ENCODE results near the gene FUT9.

The FUT9 gene

DNA sequence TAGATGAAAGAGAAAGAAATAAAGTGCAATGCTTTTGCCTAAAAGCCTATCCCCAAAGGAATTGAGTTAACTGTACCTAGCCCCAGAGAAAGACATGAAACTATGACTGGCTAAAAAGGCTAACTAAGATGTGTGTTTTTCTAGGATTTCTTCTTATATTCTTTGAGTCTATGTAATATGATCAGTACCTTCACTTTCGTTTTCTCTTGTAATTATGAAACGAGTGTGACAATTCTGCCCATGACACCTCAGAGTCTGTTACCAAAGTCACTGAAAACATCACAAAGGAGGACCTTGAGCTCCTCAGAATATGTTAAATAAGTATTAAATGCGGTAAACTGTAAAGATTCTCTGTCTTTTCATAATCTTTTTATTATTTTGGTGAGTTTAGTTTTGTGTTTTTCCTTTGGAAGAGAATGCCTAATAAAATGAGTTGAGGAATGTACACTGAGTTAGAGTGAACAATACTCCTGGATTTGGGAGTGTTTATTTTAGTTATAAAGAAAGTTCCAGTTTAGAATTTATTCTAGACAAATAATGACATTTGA lies 141.3 kb downstream of the FUT9 start:
- no peak overlapping the region for H3K4me3 ChIP-seq
- TF ChIP-seq Cebpa-rat (IDR thresholded peaks at IDR 0.05) = no peak
- no peaks in the 10 kb centered on the region for H3K36me3 ChIP-seq
- no peak overlapping the region for H3K4me2 ChIP-seq
- no peak overlapping the region for H3K27ac ChIP-seq
- H3K4me1 ChIP-seq = no peaks in the 10 kb centered on the region
- no peaks in the 10 kb centered on the region for H3K9me3 ChIP-seq
- H3K27me3 ChIP-seq = no peaks in the 10 kb centered on the region
- no peak overlapping the region for H3K9ac ChIP-seq
- no peaks in the 10 kb centered on the region for H4K20me1 ChIP-seq

GRCh38 chr6:96162711-96163120 lies 146.9 kb downstream of the FUT9 start:
- Histone ChIP-seq H3K27ac (no peak overlapping the region), H3K4me2 (no peak overlapping the region), H3K4me1 (no peaks in the 10 kb centered on the region), H3K4me3 (no peak overlapping the region), H4K20me1 (no peaks in the 10 kb centered on the region), H3K36me3 (no peaks in the 10 kb centered on the region), H3K9me3 (no peaks in the 10 kb centered on the region), H3K9ac (no peak overlapping the region), H3K27me3 (no peaks in the 10 kb centered on the region)
- no peak for TF ChIP-seq Cebpa-rat (IDR thresholded peaks at IDR 0.05)

DNA sequence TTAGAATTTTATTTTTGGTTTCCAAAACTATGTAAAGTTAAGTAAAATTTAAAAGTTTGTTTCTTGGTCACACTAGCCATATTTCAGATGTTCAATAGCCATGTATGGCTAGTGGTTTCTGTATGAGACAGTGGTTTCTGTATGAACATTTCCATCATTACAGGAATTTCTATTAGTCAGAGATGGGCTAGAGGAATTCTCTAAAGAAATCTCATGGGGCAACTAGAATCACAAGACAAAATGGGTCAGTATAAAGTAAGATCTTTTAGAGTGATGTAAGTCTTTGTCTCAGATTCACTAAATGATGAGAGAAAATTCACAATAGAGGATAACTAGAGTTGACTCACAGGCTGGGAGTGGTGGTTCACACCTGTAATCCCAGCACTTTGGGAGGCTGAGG lies 149.0 kb downstream of the FUT9 start:
- H3K27me3 ChIP-seq = no peaks in the 10 kb centered on the region
- no peaks in the 10 kb centered on the region for H4K20me1 ChIP-seq
- H3K9ac ChIP-seq = no peak overlapping the region
- no peaks in the 10 kb centered on the region for H3K4me1 ChIP-seq
- H3K9me3 ChIP-seq = no peaks in the 10 kb centered on the region
- no peak overlapping the region for H3K27ac ChIP-seq
- no peaks in the 10 kb centered on the region for H3K36me3 ChIP-seq
- H3K4me3 ChIP-seq = no peak overlapping the region
- no peak overlapping the region for H3K4me2 ChIP-seq
- TF ChIP-seq Cebpa-rat (IDR thresholded peaks at IDR 0.05) = no peak

GRCh38 chr6:96171112-96171511 lies 155.3 kb downstream of the FUT9 start:
- no peak for TF ChIP-seq Cebpa-rat (IDR thresholded peaks at IDR 0.05)
- no peaks in the 10 kb centered on the region for H4K20me1 ChIP-seq
- H3K4me1 ChIP-seq = no peaks in the 10 kb centered on the region
- H3K27me3 ChIP-seq = no peaks in the 10 kb centered on the region
- no peaks in the 10 kb centered on the region for H3K9me3 ChIP-seq
- no peaks in the 10 kb centered on the region for H3K36me3 ChIP-seq
- no peak overlapping the region for H3K27ac ChIP-seq
- no peak overlapping the region for H3K4me3 ChIP-seq
- H3K4me2 ChIP-seq = no peak overlapping the region
- H3K9ac ChIP-seq = no peak overlapping the region

- Histone ChIP-seq H3K9me3 (no peaks in the 10 kb centered on the region), H3K27me3 (no peaks in the 10 kb centered on the region), H3K27ac (no peak overlapping the region), H3K4me3 (no peak overlapping the region), H3K9ac (no peak overlapping the region), H3K4me2 (no peak overlapping the region), H3K4me1 (no peaks in the 10 kb centered on the region), H3K36me3 (no peaks in the 10 kb centered on the region), H4K20me1 (no peaks in the 10 kb centered on the region)
- no peak for TF ChIP-seq Cebpa-rat (IDR thresholded peaks at IDR 0.05)
Measured at GRCh38 chr6:96184798-96185197, 169.0 kb downstream of the FUT9 start.

- H3K27me3 ChIP-seq = no peaks in the 10 kb centered on the region
- no peaks in the 10 kb centered on the region for H4K20me1 ChIP-seq
- no peaks in the 10 kb centered on the region for H3K4me1 ChIP-seq
- H3K36me3 ChIP-seq = no peaks in the 10 kb centered on the region
- no peak overlapping the region for H3K4me3 ChIP-seq
- no peak overlapping the region for H3K27ac ChIP-seq
- no peak for TF ChIP-seq Cebpa-rat (IDR thresholded peaks at IDR 0.05)
- H3K9ac ChIP-seq = no peak overlapping the region
- H3K4me2 ChIP-seq = no peak overlapping the region
- H3K9me3 ChIP-seq = no peaks in the 10 kb centered on the region
Measured at GRCh38 chr6:96186094-96186493, 170.3 kb downstream of the FUT9 start.

GRCh38 chr6:96186516-96187195 lies 170.9 kb downstream of the FUT9 start:
- H3K9me3 ChIP-seq = no peaks in the 10 kb centered on the region
- no peaks in the 10 kb centered on the region for H4K20me1 ChIP-seq
- H3K4me2 ChIP-seq = no peak overlapping the region
- H3K27ac ChIP-seq = no peak overlapping the region
- H3K4me1 ChIP-seq = no peaks in the 10 kb centered on the region
- H3K4me3 ChIP-seq = no peak overlapping the region
- H3K27me3 ChIP-seq = no peaks in the 10 kb centered on the region
- no peak for TF ChIP-seq Cebpa-rat (IDR thresholded peaks at IDR 0.05)
- no peaks in the 10 kb centered on the region for H3K36me3 ChIP-seq
- H3K9ac ChIP-seq = no peak overlapping the region

GRCh38 chr6:96194675-96195074 lies 178.9 kb downstream of the FUT9 start:
- no peak overlapping the region for H3K9ac ChIP-seq
- no peaks in the 10 kb centered on the region for H3K27me3 ChIP-seq
- no peak overlapping the region for H3K27ac ChIP-seq
- no peaks in the 10 kb centered on the region for H3K9me3 ChIP-seq
- no peak overlapping the region for H3K4me2 ChIP-seq
- H3K4me3 ChIP-seq = no peak overlapping the region
- H4K20me1 ChIP-seq = no peaks in the 10 kb centered on the region
- no peaks in the 10 kb centered on the region for H3K4me1 ChIP-seq
- H3K36me3 ChIP-seq = no peaks in the 10 kb centered on the region
- no peak for TF ChIP-seq Cebpa-rat (IDR thresholded peaks at IDR 0.05)

DNA sequence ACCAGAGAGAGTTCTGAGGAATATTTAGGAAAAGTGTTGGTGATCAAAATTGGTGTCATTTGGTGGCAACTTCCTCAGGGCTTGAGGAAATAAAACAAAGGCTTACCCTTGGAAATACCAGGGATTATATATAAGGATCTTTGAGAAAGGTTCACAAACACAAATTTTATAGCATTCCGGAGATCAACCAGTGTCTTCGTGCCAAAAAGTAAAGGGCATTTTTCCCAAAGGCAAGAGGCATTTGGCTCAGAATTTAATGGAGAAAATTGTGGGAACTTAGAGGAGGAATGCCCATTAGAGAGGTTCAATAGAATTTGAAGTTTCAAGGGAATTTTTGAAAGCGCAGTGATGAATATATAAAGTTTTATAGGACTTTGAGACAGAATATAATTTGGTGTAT lies 179.5 kb downstream of the FUT9 start:
- Histone ChIP-seq H3K36me3 (no peaks in the 10 kb centered on the region), H3K27me3 (no peaks in the 10 kb centered on the region), H4K20me1 (no peaks in the 10 kb centered on the region), H3K9ac (no peak overlapping the region), H3K9me3 (no peaks in the 10 kb centered on the region), H3K4me3 (no peak overlapping the region), H3K4me1 (no peaks in the 10 kb centered on the region), H3K4me2 (no peak overlapping the region), H3K27ac (no peak overlapping the region)
- TF ChIP-seq Cebpa-rat (IDR thresholded peaks at IDR 0.05) = no peak

DNA sequence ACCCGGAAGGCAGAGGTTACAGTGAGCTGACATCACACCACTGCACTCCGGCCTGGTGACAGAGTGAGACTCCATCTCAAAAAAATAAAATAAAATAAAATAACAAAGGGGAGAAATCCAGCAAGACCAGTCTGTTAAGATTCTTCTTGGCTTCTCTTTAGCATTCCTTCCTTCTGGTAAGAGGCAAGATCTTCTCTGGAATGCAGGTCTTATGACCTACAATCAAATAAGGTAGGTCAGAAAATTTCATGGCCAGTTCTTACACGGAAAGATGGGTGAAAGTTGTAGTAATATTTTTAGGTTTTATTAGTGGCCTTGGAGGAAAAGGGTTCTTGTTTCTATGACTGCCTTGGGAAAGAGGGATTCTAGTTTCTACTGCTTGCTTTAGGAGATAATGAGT lies 180.9 kb downstream of the FUT9 start:
- no peak for TF ChIP-seq Cebpa-rat (IDR thresholded peaks at IDR 0.05)
- H3K27ac ChIP-seq = no peak overlapping the region
- no peak overlapping the region for H3K4me3 ChIP-seq

GRCh38 chr6:96197241-96197640 lies 181.5 kb downstream of the FUT9 start:
- no peak for TF ChIP-seq Cebpa-rat (IDR thresholded peaks at IDR 0.05)

More for the DNA sequence above, 180.9 kb downstream of the FUT9 start:
- Histone ChIP-seq H3K9ac (no peak overlapping the region), H3K4me2 (no peak overlapping the region), H3K9me3 (no peaks in the 10 kb centered on the region), H3K4me1 (no peaks in the 10 kb centered on the region), H3K27me3 (no peaks in the 10 kb centered on the region), H3K36me3 (no peaks in the 10 kb centered on the region), H4K20me1 (no peaks in the 10 kb centered on the region)

More at GRCh38 chr6:96197241-96197640, 181.5 kb downstream of the FUT9 start:
- Histone ChIP-seq H4K20me1 (no peaks in the 10 kb centered on the region), H3K36me3 (no peaks in the 10 kb centered on the region), H3K27me3 (no peaks in the 10 kb centered on the region), H3K9ac (no peak overlapping the region), H3K27ac (no peak overlapping the region), H3K4me3 (no peak overlapping the region), H3K4me2 (no peak overlapping the region), H3K4me1 (no peaks in the 10 kb centered on the region), H3K9me3 (no peaks in the 10 kb centered on the region)
